Erythroblast (primary cell): ENCODE results near the gene PCIF1.

Experiments
- GATA1 ChIP-seq: IDR thresholded peaks from 2 replicates; pipeline ENCODE4 v1.6.1; 2011; ENCODE audit warnings: low read depth, mild to moderate bottlenecking, control low read depth, low read length, moderate library complexity
- POLR2A ChIP-seq: IDR thresholded peaks from 2 replicates; pipeline ENCODE4 v1.6.1; 2011; ENCODE audit warnings: mild to moderate bottlenecking, low read length

DNA sequence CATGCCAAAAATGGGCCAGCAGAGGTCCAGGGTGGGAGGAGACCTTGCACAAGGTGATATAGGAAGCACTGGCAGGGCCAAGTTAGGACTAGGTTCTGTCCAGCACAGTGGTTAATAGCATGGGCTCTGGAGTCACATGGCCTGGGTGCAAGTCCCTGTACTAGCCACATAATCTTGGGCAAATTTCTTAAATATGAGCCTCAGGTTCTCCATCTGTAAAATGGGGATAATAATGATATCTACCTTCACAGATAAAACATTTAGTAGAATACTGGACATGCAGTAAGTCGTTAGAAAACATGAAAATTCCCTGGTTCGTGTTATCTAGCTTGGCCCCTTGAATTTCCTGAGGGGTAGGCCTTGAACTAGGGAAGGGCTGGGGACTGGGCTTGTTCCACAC, 37.2 kb upstream of the PCIF1 start:
- no peak for TF ChIP-seq POLR2A
- no peak for TF ChIP-seq GATA1
